ENCODE data around the gene ITGA4. TPM values are rescaled to one million over a fixed set of nuclear protein-coding genes. Genes with fewer than 3 reads are reported as not detected.
A peak's percentile ranks its signal among the peaks of the same experiment; 100 is the strongest.

ITGA4 gene
- total RNA-seq, 1 experiment from 2014 or later, result 4.6 TPM

GRCh38 chr2:181570833-181571661 is 113.9 kb downstream of the ITGA4 start:
- no TSS peak for BruUV-seq (replicated peaks)
- Histone ChIP-seq H3K4me1 (ENCODE audit: insufficient read depth, low read length, poor library complexity, severe bottlenecking) (peaks cover 13% of the 10 kb centered on the region), H3K36me3 (ENCODE audit: insufficient read depth, low read length, poor library complexity, severe bottlenecking) (no peaks in the 10 kb centered on the region), H3K27me3 (replicated peaks; ENCODE audit: insufficient read depth, low read depth, low read length, poor library complexity) (no peaks in the 10 kb centered on the region), H3K9me3 (ENCODE audit: low read depth, low read length, poor library complexity, severe bottlenecking) (no peaks in the 10 kb centered on the region), H3K27ac (ENCODE audit: low read depth, low read length, poor library complexity, severe bottlenecking) (no peak overlapping the region), H3K4me3 (ENCODE audit: low read depth, low read length, poor library complexity, severe bottlenecking) (no peak overlapping the region)
- ChIA-PET POLR2A (ENCODE audit: low non-redundant PET) (no interaction called here), CTCF (interaction anchor here (3.7 kb wide), 1 partner anchor 144 kb away, joined by 28 read pairs; no protein-coding TSS in a partner anchor)
- no peak for DNase-seq (ENCODE audit: low spot score)
- no peak for TF ChIP-seq EZH2 (IDR thresholded peaks at IDR 0.05; ENCODE audit: borderline replicate concordance, low read depth, low read length, poor library complexity, severe bottlenecking)
- TF ChIP-seq CTCF (conservative IDR thresholded peaks at IDR 0.05; ENCODE audit: low read depth, low read length), result peak; percentile 62
- intact Hi-C loops (cut with micrococcal nuclease; ENCODE audit: unreplicated experiment), result loop anchor here (5.0 to 10.0 kb wide), 5 partner anchors 114 to 1446 kb away; partner anchors contain the start of gene NEUROD1

GRCh38 chr2:181573140-181573736 is 116.1 kb downstream of the ITGA4 start:
- Histone ChIP-seq H3K27ac (ENCODE audit: low read depth, low read length, poor library complexity, severe bottlenecking) (no peak overlapping the region), H3K4me3 (ENCODE audit: low read depth, low read length, poor library complexity, severe bottlenecking) (no peak overlapping the region), H3K4me1 (ENCODE audit: insufficient read depth, low read length, poor library complexity, severe bottlenecking) (peaks cover 13% of the 10 kb centered on the region), H3K9me3 (ENCODE audit: low read depth, low read length, poor library complexity, severe bottlenecking) (no peaks in the 10 kb centered on the region), H3K27me3 (replicated peaks; ENCODE audit: insufficient read depth, low read depth, low read length, poor library complexity) (no peaks in the 10 kb centered on the region), H3K36me3 (ENCODE audit: insufficient read depth, low read length, poor library complexity, severe bottlenecking) (no peaks in the 10 kb centered on the region)
- POLR2A ChIA-PET (ENCODE audit: low non-redundant PET), result interaction anchor here (0.6 kb wide), 1 partner anchor 230 kb away, joined by 4 read pairs; no protein-coding TSS in a partner anchor
- intact Hi-C loops (cut with micrococcal nuclease; ENCODE audit: unreplicated experiment), result loop anchor here (2.0 to 10.0 kb wide), 6 partner anchors 112 to 1448 kb away; partner anchors contain the start of gene NEUROD1
- peak; percentile 53 for DNase-seq (ENCODE audit: low spot score)
- no TSS peak for BruUV-seq (replicated peaks)
- TF ChIP-seq EZH2 (IDR thresholded peaks at IDR 0.05; ENCODE audit: borderline replicate concordance, low read depth, low read length, poor library complexity, severe bottlenecking), result no peak
- TF ChIP-seq CTCF (conservative IDR thresholded peaks at IDR 0.05; ENCODE audit: low read depth, low read length), result peak; percentile 67
- CTCF ChIA-PET, result interaction anchor here (3.7 kb wide), 1 partner anchor 142 kb away, joined by 28 read pairs; no protein-coding TSS in a partner anchor

GRCh38 chr2:181574321-181574720 is 117.1 kb downstream of the ITGA4 start:
- H3K4me3 ChIP-seq (ENCODE audit: low read depth, low read length, poor library complexity, severe bottlenecking), result no peak overlapping the region
- H3K36me3 ChIP-seq (ENCODE audit: insufficient read depth, low read length, poor library complexity, severe bottlenecking), result no peaks in the 10 kb centered on the region
- no TSS peak for BruUV-seq (replicated peaks)
- POLR2A ChIA-PET (ENCODE audit: low non-redundant PET), result no interaction called here
- peaks cover 13% of the 10 kb centered on the region for H3K4me1 ChIP-seq (ENCODE audit: insufficient read depth, low read length, poor library complexity, severe bottlenecking)
- H3K27ac ChIP-seq (ENCODE audit: low read depth, low read length, poor library complexity, severe bottlenecking), result no peak overlapping the region
- CTCF ChIA-PET, result interaction anchor here (1.8 to 3.7 kb wide), 2 partner anchors 141 kb away, joined by 6 to 28 read pairs; no protein-coding TSS in a partner anchor
- TF ChIP-seq EZH2 (IDR thresholded peaks at IDR 0.05; ENCODE audit: borderline replicate concordance, low read depth, low read length, poor library complexity, severe bottlenecking), result no peak
- no peak for TF ChIP-seq CTCF (conservative IDR thresholded peaks at IDR 0.05; ENCODE audit: low read depth, low read length)
- no peaks in the 10 kb centered on the region for H3K27me3 ChIP-seq (replicated peaks; ENCODE audit: insufficient read depth, low read depth, low read length, poor library complexity)
- no peaks in the 10 kb centered on the region for H3K9me3 ChIP-seq (ENCODE audit: low read depth, low read length, poor library complexity, severe bottlenecking)
- intact Hi-C loops (cut with micrococcal nuclease; ENCODE audit: unreplicated experiment), result loop anchor here (5.0 to 10.0 kb wide), 5 partner anchors 110 to 1450 kb away; partner anchors contain the start of gene NEUROD1
- DNase-seq (ENCODE audit: low spot score), result peak; percentile 21

Data from A673 (cell line).